ENCODE data around the gene WSB1.

- TF ChIP-seq CTCF (IDR thresholded peaks at IDR 0.05) = no peak
- TF ChIP-seq MAX (IDR thresholded peaks at IDR 0.05; ENCODE audit: low read depth) = no peak
- no peak for TF ChIP-seq RAD21 (IDR thresholded peaks at IDR 0.05; ENCODE audit: low read length)
- no peak for TF ChIP-seq JUND (IDR thresholded peaks at IDR 0.05)
- TF ChIP-seq SIN3A (IDR thresholded peaks at IDR 0.05; ENCODE audit: borderline replicate concordance, low read depth, low read length) = no peak
- TF ChIP-seq POLR2AphosphoS5 (IDR thresholded peaks at IDR 0.05; ENCODE audit: low read depth, low read length) = no peak
- no peak for TF ChIP-seq REST (IDR thresholded peaks at IDR 0.05; ENCODE audit: low read depth, low read length)
- no peak for TF ChIP-seq EP300 (IDR thresholded peaks at IDR 0.05; ENCODE audit: borderline replicate concordance in 1 of 2, low read depth in 1 of 2, low read length in 1 of 2)
- TF ChIP-seq TAF1 (IDR thresholded peaks at IDR 0.05; ENCODE audit: borderline replicate concordance, low read depth, low read length) = no peak
- no peak for TF ChIP-seq PBX3 (IDR thresholded peaks at IDR 0.05)
- TF ChIP-seq IRF3 (IDR thresholded peaks at IDR 0.05; ENCODE audit: low read depth, low read length) = no peak
- no peak for TF ChIP-seq YY1 (IDR thresholded peaks at IDR 0.05; ENCODE audit: low read depth)
Observed at GRCh38 chr17:27345141-27345904, 51.4 kb downstream of the WSB1 start.
